Trophoblast cell (in vitro differentiated cells and primary cell): ENCODE data around the gene RAP2B.
"Not testable (repeated sequence)": the region's sequence is repeated elsewhere in the genome, so short reads cannot be mapped to it uniquely, and the experiment has no call there.

ENCODE experiments used
- DNase-seq, 2 donors: peaks; one replicate each; pipeline ENCODE4 v3.0.0-alpha.2; 2016
- H2AFZ ChIP-seq: 2 replicates; pipeline ENCODE4 v1.6.1; 2013; ENCODE audit warnings: low read length, moderate library complexity, mild to moderate bottlenecking; ENCODE audit not compliant: insufficient read depth, poor library complexity
- H2AK5ac ChIP-seq: 2 replicates; pipeline ENCODE4 v1.6.1; 2013; ENCODE audit warnings: mild to moderate bottlenecking, low read length
- H2BK120ac ChIP-seq: 2 replicates; pipeline ENCODE4 v1.6.1; 2013; ENCODE audit warnings: low read length, mild to moderate bottlenecking, moderate library complexity; ENCODE audit not compliant: insufficient read depth, poor library complexity
- H2BK12ac ChIP-seq: 2 replicates; pipeline ENCODE4 v1.6.1; 2013; ENCODE audit warnings: mild to moderate bottlenecking, low read length, moderate library complexity
- H2BK5ac ChIP-seq: 2 replicates; pipeline ENCODE4 v1.6.1; 2013; ENCODE audit warnings: low read length, low read depth, moderate library complexity, mild to moderate bottlenecking; ENCODE audit not compliant: poor library complexity
- H3K14ac ChIP-seq: 2 replicates; pipeline ENCODE4 v1.6.1; 2013; ENCODE audit warnings: mild to moderate bottlenecking, low read length
- H3K18ac ChIP-seq: 2 replicates; pipeline ENCODE4 v1.6.1; 2013; ENCODE audit warnings: mild to moderate bottlenecking, low read length
- H3K23ac ChIP-seq: 2 replicates; pipeline ENCODE4 v1.6.1; 2013; ENCODE audit warnings: low read length
- H3K27ac ChIP-seq: 2 replicates; pipeline ENCODE4 v1.5.1; 2013; ENCODE audit warnings: low read depth, mild to moderate bottlenecking, inconsistent platforms, low read length, moderate library complexity
- H3K27me3 ChIP-seq: 2 replicates; pipeline ENCODE4 v1.6.1; 2013; ENCODE audit warnings: inconsistent platforms, mild to moderate bottlenecking, low read length, moderate library complexity; ENCODE audit not compliant: insufficient read depth
- H3K36me3 ChIP-seq, 2 experiments: 1 replicate in 1 of 2; 2 replicates in 1 of 2; pipeline ENCODE4 v1.6.1; 2013; ENCODE audit warnings: low read length in 2 of 2, mild to moderate bottlenecking in 2 of 2, moderate library complexity in 1 of 2; ENCODE audit not compliant: insufficient read depth in 2 of 2, control insufficient read depth in 1 of 2
- H3K4ac ChIP-seq: 2 replicates; pipeline ENCODE4 v1.6.1; 2013; ENCODE audit warnings: low read depth, mild to moderate bottlenecking, low read length, moderate library complexity
- H3K4me1 ChIP-seq, 2 experiments: 1 replicate in 1 of 2; 2 replicates in 1 of 2; pipeline ENCODE4 v1.6.1; 2013; ENCODE audit warnings: low read length in 2 of 2, mild to moderate bottlenecking in 2 of 2, moderate library complexity in 1 of 2; ENCODE audit not compliant: insufficient read depth in 2 of 2, control insufficient read depth in 1 of 2
- H3K4me2 ChIP-seq: 2 replicates; pipeline ENCODE4 v1.6.1; 2013; ENCODE audit warnings: inconsistent platforms, mild to moderate bottlenecking, low read length, moderate library complexity
- H3K4me3 ChIP-seq: 2 replicates; pipeline ENCODE4 v1.5.1; 2013; ENCODE audit warnings: mild to moderate bottlenecking, low read depth, low read length, inconsistent platforms
- H3K79me1 ChIP-seq: one replicate; pipeline ENCODE4 v1.6.1; 2013; ENCODE audit warnings: low read length
- H3K79me2 ChIP-seq: 2 replicates; pipeline ENCODE4 v1.6.1; 2013; ENCODE audit warnings: low read length, mild to moderate bottlenecking; ENCODE audit not compliant: control insufficient read depth, insufficient read depth, poor library complexity
- H3K9ac ChIP-seq: 2 replicates; pipeline ENCODE4 v1.6.1; 2013; ENCODE audit warnings: mild to moderate bottlenecking, low read length
- H3K9me3 ChIP-seq: 2 replicates; pipeline ENCODE4 v1.6.1; 2013; ENCODE audit warnings: low read depth, mild to moderate bottlenecking, control low read depth, inconsistent platforms, low read length; ENCODE audit not compliant: insufficient read depth
- H4K12ac ChIP-seq: 2 replicates; pipeline ENCODE4 v1.6.1; 2013; ENCODE audit warnings: low read depth, mild to moderate bottlenecking, low read length, moderate library complexity
- H4K8ac ChIP-seq: 2 replicates; pipeline ENCODE4 v1.6.1; 2013; ENCODE audit warnings: low read depth, mild to moderate bottlenecking, low read length, moderate library complexity
- H4K91ac ChIP-seq: one replicate; pipeline ENCODE4 v1.6.1; 2013; ENCODE audit warnings: low read depth, mild to moderate bottlenecking, low read length, moderate library complexity
- WGBS: extraction: QIAGEN DNeasy Blood & Tissue Kit; methylation state at CpG from one replicate; pipeline ENCODE4 v1.1.7; 2013; ENCODE audit warnings: missing lambda C conversion rate; ENCODE audit not compliant: insufficient read length, insufficient coverage; ENCODE audit errors: extremely low coverage; 5-methylcytosine and 5-hydroxymethylcytosine counted together

The RAP2B gene

GRCh38 chr3:153155786-153156185 is 6.2 kb upstream of the RAP2B start:
- not testable (repeated sequence) for H2BK120ac ChIP-seq, H2BK12ac ChIP-seq, H3K27me3 ChIP-seq, H3K18ac ChIP-seq, H3K27ac ChIP-seq, H3K79me1 ChIP-seq, H4K8ac ChIP-seq, DNase-seq, H3K9ac ChIP-seq, H3K79me2 ChIP-seq, H3K4me2 ChIP-seq, H2AFZ ChIP-seq, H3K4ac ChIP-seq, H3K14ac ChIP-seq, H2BK5ac ChIP-seq, H3K23ac ChIP-seq, H3K36me3 ChIP-seq, H4K12ac ChIP-seq, H2AK5ac ChIP-seq, H4K91ac ChIP-seq, H3K4me1 ChIP-seq, H3K9me3 ChIP-seq, H3K4me3 ChIP-seq
- no CpG with 5 or more reads among the region's 29 CpGs for WGBS

GRCh38 chr3:153158189-153158588 is 3.8 kb upstream of the RAP2B start:
- H3K79me1 ChIP-seq = peaks cover 24% of the 10 kb centered on the region
- WGBS = no CpG with 5 or more reads among the region's 4 CpGs
- H3K9me3 ChIP-seq = no peaks in the 10 kb centered on the region
- no peak overlapping the region for H2BK12ac ChIP-seq
- H3K27ac ChIP-seq = no peak overlapping the region
- H4K91ac ChIP-seq = no peak overlapping the region
- no peak overlapping the region for H2BK120ac ChIP-seq
- peaks cover 18% of the 10 kb centered on the region for H3K79me2 ChIP-seq
- no peak overlapping the region for H4K8ac ChIP-seq
- H3K9ac ChIP-seq = no peak overlapping the region
- no peak overlapping the region for H2AFZ ChIP-seq
- no peaks in the 10 kb centered on the region for H3K27me3 ChIP-seq
- no peak for DNase-seq
- no peak overlapping the region for H3K4ac ChIP-seq
- H2BK5ac ChIP-seq = no peak overlapping the region
- H3K36me3 ChIP-seq = no peaks in the 10 kb centered on the region
- H3K14ac ChIP-seq = no peak overlapping the region
- no peak overlapping the region for H3K4me2 ChIP-seq
- no peak overlapping the region for H3K23ac ChIP-seq
- H4K12ac ChIP-seq = no peak overlapping the region
- H2AK5ac ChIP-seq = no peak overlapping the region
- no peak overlapping the region for H3K4me3 ChIP-seq
- H3K4me1 ChIP-seq = no peaks in the 10 kb centered on the region
- no peak overlapping the region for H3K18ac ChIP-seq

- H4K8ac ChIP-seq = peak overlapping the region; percentile 71
- no peaks in the 10 kb centered on the region for H3K9me3 ChIP-seq
- peak overlapping the region; percentile 23 for H2AFZ ChIP-seq
- peak overlapping the region; percentile 24 for H3K14ac ChIP-seq
- H3K27ac ChIP-seq = no peak overlapping the region
- no peak overlapping the region for H3K9ac ChIP-seq
- H3K79me2 ChIP-seq = peaks cover 23% of the 10 kb centered on the region
- no peak overlapping the region for H2BK5ac ChIP-seq
- H2BK12ac ChIP-seq = peak overlapping the region; percentile 11
- peak; percentile 27 to 76 for DNase-seq
- H3K36me3 ChIP-seq = no peaks in the 10 kb centered on the region
- H3K18ac ChIP-seq = no peak overlapping the region
- H3K4ac ChIP-seq = no peak overlapping the region
- H2BK120ac ChIP-seq = no peak overlapping the region
- no peak overlapping the region for H4K12ac ChIP-seq
- H3K79me1 ChIP-seq = peaks cover 24% of the 10 kb centered on the region
- no peak overlapping the region for H3K4me2 ChIP-seq
- H2AK5ac ChIP-seq = peak overlapping the region; percentile 49
- peak overlapping the region; percentile 42 for H4K91ac ChIP-seq
- H3K27me3 ChIP-seq = no peaks in the 10 kb centered on the region
- no peak overlapping the region for H3K23ac ChIP-seq
- no CpG with 5 or more reads among the region's 9 CpGs for WGBS
- H3K4me3 ChIP-seq = no peak overlapping the region
- H3K4me1 ChIP-seq = no peaks in the 10 kb centered on the region
Observed at GRCh38 chr3:153158961-153159735, 2.9 kb upstream of the RAP2B start.

GRCh38 chr3:153159771-153160397 is 2.1 kb upstream of the RAP2B start:
- Histone ChIP-seq H4K12ac (peak overlapping the region; percentile 2), H3K23ac (no peak overlapping the region), H3K27me3 (no peaks in the 10 kb centered on the region), H3K9me3 (no peaks in the 10 kb centered on the region), H4K8ac (peak overlapping the region; percentile 71), H3K14ac (peak overlapping the region; percentile 80), H2BK12ac (peak overlapping the region; percentile 11), H3K36me3 (no peaks in the 10 kb centered on the region), H3K27ac (peak overlapping the region; percentile 81), H3K4me2 (peak overlapping the region; percentile 76), H2BK120ac (peak overlapping the region; percentile 15), H2AFZ (peak overlapping the region; percentile 24), H2AK5ac (peak overlapping the region; percentile 49), H3K4me3 (peak overlapping the region; percentile 71), H3K4ac (peak overlapping the region; percentile 39), H3K79me2 (peaks cover 23% of the 10 kb centered on the region), H4K91ac (peak overlapping the region; percentile 78), H3K79me1 (peaks cover 24% of the 10 kb centered on the region), H2BK5ac (peak overlapping the region; percentile 65), H3K4me1 (no peaks in the 10 kb centered on the region), H3K18ac (peak overlapping the region; percentile 19), H3K9ac (no peak overlapping the region)
- WGBS = no CpG with 5 or more reads among the region's 9 CpGs
- no peak for DNase-seq
